PC-9 (cell line): ENCODE data around the gene MACROH2A1. TPM values are rescaled to one million over a fixed set of nuclear protein-coding genes. Genes with fewer than 3 reads are reported as not detected.

Experiments used
- BruUV-seq: library from RNA; stranded (reverse); fragments of 400-500 nt; replicated peaks from 2 replicates; lab custom pipeline; 2021; lab: Mats Ljungman, UMichigan
- CTCF ChIA-PET: fragments of 300-600 bp; sonication (Branson Sonifier 250); formaldehyde crosslinking; loops from one replicate; lab custom pipeline; 2022; ENCODE audit warnings: antibody characterized with exemption; lab: Charles Lee
- POLR2A ChIA-PET: fragments of 300-600 bp; sonication (Branson Sonifier 250); formaldehyde crosslinking; loops from one replicate; lab custom pipeline; 2022; ENCODE audit warnings: antibody characterized with exemption; ENCODE audit not compliant: unreplicated experiment; lab: Charles Lee
- DNase-seq, 2 experiments: peaks; one replicate each; pipeline versions ENCODE4 v3.0.0 to v3.0.0-alpha.2; 2015 to 2022; ENCODE audit warnings: mixed read lengths in 1 of 2
- H2AFZ ChIP-seq: fragments of 200-600 bp; sonication (generic); 2 replicates; pipeline ENCODE4 v1.8.1; 2017; ENCODE audit warnings: antibody characterized with exemption
- H3F3A ChIP-seq: fragments of 200-600 bp; sonication (generic); 2 replicates; pipeline ENCODE4 v1.8.1; 2017; ENCODE audit warnings: antibody characterized with exemption, mild to moderate bottlenecking, low read depth; ENCODE audit not compliant: insufficient read depth
- H3K27ac ChIP-seq: fragments of 200-600 bp; sonication (generic); 2 replicates; pipeline ENCODE4 v1.6.1; 2016; ENCODE audit warnings: mixed run types
- H3K27me3 ChIP-seq: fragments of 200-600 bp; sonication (generic); 2 replicates; pipeline ENCODE4 v1.6.1; 2016; ENCODE audit warnings: low read depth, mixed run types; ENCODE audit not compliant: insufficient read depth
- H3K36me3 ChIP-seq: fragments of 200-600 bp; sonication (generic); 2 replicates; pipeline ENCODE4 v1.6.1; 2016; ENCODE audit warnings: low read depth, mixed run types
- H3K4me1 ChIP-seq: fragments of 200-600 bp; sonication (generic); replicated peaks from 2 replicates; pipeline ENCODE4 v1.6.1; 2016; ENCODE audit warnings: mixed run types; ENCODE audit not compliant: insufficient read depth
- H3K4me2 ChIP-seq: fragments of 200-600 bp; sonication (generic); 2 replicates; pipeline ENCODE4 v1.6.1; 2017; ENCODE audit warnings: mixed run types
- H3K4me3 ChIP-seq: fragments of 200-600 bp; sonication (generic); 2 replicates; pipeline ENCODE4 v1.6.1; 2016; ENCODE audit warnings: mixed run types
- H3K79me2 ChIP-seq: fragments of 200-600 bp; sonication (generic); 2 replicates; pipeline ENCODE4 v1.6.1; 2017; ENCODE audit warnings: low read depth, mixed run types
- H3K9me2 ChIP-seq: fragments of 200-600 bp; sonication (generic); 2 replicates; pipeline ENCODE4 v1.8.1; 2017; ENCODE audit warnings: mild to moderate bottlenecking; ENCODE audit not compliant: insufficient read depth
- H3K9me3 ChIP-seq: fragments of 200-600 bp; sonication (generic); 2 replicates; pipeline ENCODE4 v1.8.1; 2016; ENCODE audit warnings: low read depth; ENCODE audit not compliant: insufficient read depth
- H4K20me1 ChIP-seq: fragments of 200-600 bp; sonication (generic); 2 replicates; pipeline ENCODE4 v1.8.1; 2017; ENCODE audit not compliant: insufficient read depth
- CTCF ChIP-seq: fragments of 200-600 bp; sonication (generic); conservative IDR thresholded peaks from 2 replicates; pipeline ENCODE4 v1.6.1; 2017; ENCODE audit warnings: mixed run types, antibody characterized with exemption, mild to moderate bottlenecking, moderate library complexity
- EZH2 ChIP-seq: fragments of 200-600 bp; sonication (generic); IDR thresholded peaks from 2 replicates; pipeline ENCODE4 v1.8.0; 2017; ENCODE audit warnings: antibody characterized with exemption, low read depth
- intact Hi-C: fragments of 100-400 bp; cut with micrococcal nuclease; formaldehyde crosslinking; loops from one replicate; pipeline ENCODE4 v1.10.0; 2022; ENCODE audit not compliant: unreplicated experiment
- total RNA-seq: library from RNA; stranded (reverse); gene quantifications from 2 replicates; pipeline ENCODE4 v1.2.3, GENCODE V29; 2021

Gene MACROH2A1
- total RNA-seq, 1 experiment from 2014 or later, result 223 TPM

- no TSS peak for BruUV-seq
- Histone ChIP-seq H3F3A (no peaks in the 10 kb centered on the region), H3K4me1 (no peaks in the 10 kb centered on the region), H3K27ac (no peak overlapping the region), H3K79me2 (no peaks in the 10 kb centered on the region), H3K27me3 (no peaks in the 10 kb centered on the region), H2AFZ (no peak overlapping the region), H3K36me3 (no peaks in the 10 kb centered on the region), H3K9me3 (no peaks in the 10 kb centered on the region), H3K9me2 (no peaks in the 10 kb centered on the region), H3K4me2 (no peak overlapping the region), H4K20me1 (no peaks in the 10 kb centered on the region), H3K4me3 (no peak overlapping the region)
- ChIA-PET POLR2A (no interaction called here), CTCF (no interaction called here)
- TF ChIP-seq EZH2 (no peak), CTCF (no peak)
- no peak for DNase-seq
- intact Hi-C loops, result no loop called here
Measured at GRCh38 chr5:135317286-135317685, 81.7 kb downstream of the MACROH2A1 start.

- no peaks in the 10 kb centered on the region for H4K20me1 ChIP-seq
- no peak for DNase-seq
- POLR2A ChIA-PET, result no interaction called here
- H3K4me3 ChIP-seq, result no peak overlapping the region
- H3K36me3 ChIP-seq, result no peaks in the 10 kb centered on the region
- no peak for TF ChIP-seq EZH2
- no peak for TF ChIP-seq CTCF
- no peaks in the 10 kb centered on the region for H3K9me3 ChIP-seq
- intact Hi-C loops, result no loop called here
- no peak overlapping the region for H3K27ac ChIP-seq
- BruUV-seq, result no TSS peak
- CTCF ChIA-PET, result no interaction called here
- no peaks in the 10 kb centered on the region for H3K79me2 ChIP-seq
- no peaks in the 10 kb centered on the region for H3K27me3 ChIP-seq
- no peak overlapping the region for H3K4me2 ChIP-seq
- H3K9me2 ChIP-seq, result no peaks in the 10 kb centered on the region
- no peak overlapping the region for H2AFZ ChIP-seq
- H3F3A ChIP-seq, result no peaks in the 10 kb centered on the region
- no peaks in the 10 kb centered on the region for H3K4me1 ChIP-seq
Measured at GRCh38 chr5:135315386-135315785, 83.6 kb downstream of the MACROH2A1 start.

DNA sequence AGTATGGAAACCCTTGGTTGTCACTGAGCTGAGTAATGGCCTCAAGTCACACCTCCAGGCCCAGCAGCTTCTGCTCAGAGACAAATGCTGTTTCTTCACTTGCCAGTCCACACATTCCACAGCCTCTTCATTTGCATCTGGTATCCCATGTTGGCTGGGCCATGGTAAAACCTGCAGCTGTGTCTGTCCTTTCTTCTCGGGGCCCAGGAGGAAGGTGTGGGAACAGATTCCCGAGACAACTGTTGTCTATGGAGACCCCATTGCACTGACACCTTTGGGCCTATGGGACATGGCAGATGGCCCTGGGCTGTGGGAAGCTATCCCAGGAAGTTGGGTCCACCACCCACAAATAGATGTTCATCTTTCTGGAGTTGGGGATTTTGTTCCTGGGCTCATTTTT lies 85.1 kb downstream of the MACROH2A1 start:
- no peak overlapping the region for H3K4me3 ChIP-seq
- no peaks in the 10 kb centered on the region for H3K79me2 ChIP-seq
- no TSS peak for BruUV-seq
- H3K4me1 ChIP-seq, result no peaks in the 10 kb centered on the region
- no peak for DNase-seq
- intact Hi-C loops, result no loop called here
- no peaks in the 10 kb centered on the region for H3K9me3 ChIP-seq
- H3K27me3 ChIP-seq, result no peaks in the 10 kb centered on the region
- CTCF ChIA-PET, result no interaction called here
- no peaks in the 10 kb centered on the region for H3K36me3 ChIP-seq
- POLR2A ChIA-PET, result no interaction called here
- no peak overlapping the region for H2AFZ ChIP-seq
- no peaks in the 10 kb centered on the region for H3K9me2 ChIP-seq
- H3F3A ChIP-seq, result no peaks in the 10 kb centered on the region
- TF ChIP-seq EZH2 (no peak), CTCF (no peak)
- H3K27ac ChIP-seq, result no peak overlapping the region
- no peak overlapping the region for H3K4me2 ChIP-seq
- H4K20me1 ChIP-seq, result no peaks in the 10 kb centered on the region
